Stimulated activated CD8-positive, alpha-beta memory T cell treated with anti-CD3 and anti-CD28 coated beads, Interleukin-7, amount 100 ng/mL, for 4 hours (primary cell): Measurements from ENCODE around the gene MAEA.
"Not testable (repeated sequence)": the region's sequence is repeated elsewhere in the genome, so short reads cannot be mapped to it uniquely, and the experiment has no call there.

Source experiments
- DNase-seq, 2 donors: peaks; one replicate each; pipeline ENCODE4 v3.0.0-alpha.2; 2020; ENCODE audit warnings: low read depth in 2 of 2

Gene MAEA

GRCh38 chr4:1277667-1278665 is 11.7 kb upstream of the MAEA start:
- DNase-seq = no peak

GRCh38 chr4:1279253-1279652 is 10.4 kb upstream of the MAEA start:
- no peak for DNase-seq

GRCh38 chr4:1283711-1284110 is 6.0 kb upstream of the MAEA start:
- no peak for DNase-seq

GRCh38 chr4:1285151-1285789 is 4.4 kb upstream of the MAEA start:
- no peak for DNase-seq

- peak in 1 of 2 donors; percentile 27 for DNase-seq
Observed at GRCh38 chr4:1285790-1286553, 3.7 kb upstream of the MAEA start.

GRCh38 chr4:1288786-1289185 is 905 bp upstream of the MAEA start:
- DNase-seq = no peak

GRCh38 chr4:1290165-1290977 is 680 bp downstream of the MAEA start:
- DNase-seq = no peak

GRCh38 chr4:1291091-1291490 is 1.4 kb downstream of the MAEA start:
- no peak for DNase-seq

- DNase-seq = no peak
Observed at GRCh38 chr4:1291996-1292702, 2.5 kb downstream of the MAEA start.

GRCh38 chr4:1292703-1293011 is 3.0 kb downstream of the MAEA start:
- not testable (repeated sequence) for DNase-seq

- DNase-seq = no peak
Observed at GRCh38 chr4:1293531-1293941, 3.8 kb downstream of the MAEA start.

GRCh38 chr4:1293991-1294390 is 4.3 kb downstream of the MAEA start:
- DNase-seq = no peak

GRCh38 chr4:1294424-1294823 is 4.7 kb downstream of the MAEA start:
- no peak for DNase-seq

- no peak for DNase-seq
Observed at GRCh38 chr4:1294891-1295290, 5.2 kb downstream of the MAEA start.

- DNase-seq = no peak
Observed at GRCh38 chr4:1295405-1296055, 5.8 kb downstream of the MAEA start.

- no peak for DNase-seq
Observed at GRCh38 chr4:1296324-1297022, 6.8 kb downstream of the MAEA start.

- DNase-seq = no peak
Observed at GRCh38 chr4:1297023-1297395, 7.3 kb downstream of the MAEA start.

GRCh38 chr4:1297456-1298325 is 8.0 kb downstream of the MAEA start:
- no peak for DNase-seq

GRCh38 chr4:1298461-1298860 is 8.8 kb downstream of the MAEA start:
- no peak for DNase-seq
